Measurements from ENCODE around the gene HS3ST4. TPM values are rescaled to one million over a fixed set of nuclear protein-coding genes. Genes with fewer than 3 reads are reported as not detected.

HS3ST4 gene
- total RNA-seq, 2 experiments from 2014 or later: not detected

- Mint-ChIP-seq H3K27ac (no peak overlapping the region), H3K4me3 (no peak overlapping the region), H3K36me3 (ENCODE audit: low read depth) (no peaks in the 10 kb centered on the region), H3K27me3 (peaks cover 3% of the 10 kb centered on the region), H3K9me3 (no peaks in the 10 kb centered on the region), H3K4me1 (ENCODE audit: low read depth) (no peaks in the 10 kb centered on the region)
- POLR2A ChIA-PET: no interaction called here
- DNase-seq (no peak), ATAC-seq (no peak)
- CTCF ChIA-PET: no interaction called here
- no peak for TF ChIP-seq CTCF (IDR thresholded peaks at IDR 0.05)
- intact Hi-C loops (cut with micrococcal nuclease): no loop called here
Observed at GRCh38 chr16:25988882-25989281, 297.1 kb downstream of the HS3ST4 start.

GRCh38 chr16:25996052-25996451 lies 304.3 kb downstream of the HS3ST4 start:
- intact Hi-C loops (cut with micrococcal nuclease): no loop called here
- DNase-seq (no peak), ATAC-seq (no peak)
- Mint-ChIP-seq H3K27ac (no peak overlapping the region), H3K4me3 (no peak overlapping the region), H3K4me1 (ENCODE audit: low read depth) (no peaks in the 10 kb centered on the region), H3K36me3 (ENCODE audit: low read depth) (no peaks in the 10 kb centered on the region), H3K27me3 (peaks cover 6% of the 10 kb centered on the region), H3K9me3 (peaks cover 2% of the 10 kb centered on the region)
- no peak for TF ChIP-seq CTCF (IDR thresholded peaks at IDR 0.05)
- POLR2A ChIA-PET: no interaction called here
- CTCF ChIA-PET: no interaction called here

DNA sequence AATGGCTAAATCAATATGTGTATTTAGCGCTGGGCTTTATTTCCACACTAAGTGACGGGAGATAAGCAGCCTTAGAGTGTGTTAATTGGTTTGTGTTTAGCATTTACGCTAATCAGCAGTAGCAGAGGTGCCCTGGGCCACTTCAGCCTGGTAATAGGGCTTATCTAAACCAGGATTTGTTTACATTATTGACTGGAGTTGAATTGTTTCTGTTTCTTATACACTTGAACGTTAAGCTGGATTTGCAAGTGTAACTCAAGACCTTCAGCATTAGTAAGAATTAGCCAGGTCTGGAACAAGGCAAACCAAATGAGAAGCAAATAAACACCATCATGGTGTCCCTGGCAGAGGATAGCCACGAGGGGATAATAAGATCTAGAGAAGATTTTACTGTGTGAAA lies 313.6 kb downstream of the HS3ST4 start:
- Mint-ChIP-seq H3K4me1 (ENCODE audit: low read depth) (no peaks in the 10 kb centered on the region), H3K27me3 (peaks cover 13% of the 10 kb centered on the region), H3K4me3 (no peak overlapping the region), H3K9me3 (peaks cover 10% of the 10 kb centered on the region), H3K36me3 (ENCODE audit: low read depth) (no peaks in the 10 kb centered on the region), H3K27ac (no peak overlapping the region)
- DNase-seq (no peak), ATAC-seq (no peak)
- POLR2A ChIA-PET: no interaction called here
- CTCF ChIA-PET: no interaction called here
- intact Hi-C loops (cut with micrococcal nuclease): no loop called here
- no peak for TF ChIP-seq CTCF (IDR thresholded peaks at IDR 0.05)

DNA sequence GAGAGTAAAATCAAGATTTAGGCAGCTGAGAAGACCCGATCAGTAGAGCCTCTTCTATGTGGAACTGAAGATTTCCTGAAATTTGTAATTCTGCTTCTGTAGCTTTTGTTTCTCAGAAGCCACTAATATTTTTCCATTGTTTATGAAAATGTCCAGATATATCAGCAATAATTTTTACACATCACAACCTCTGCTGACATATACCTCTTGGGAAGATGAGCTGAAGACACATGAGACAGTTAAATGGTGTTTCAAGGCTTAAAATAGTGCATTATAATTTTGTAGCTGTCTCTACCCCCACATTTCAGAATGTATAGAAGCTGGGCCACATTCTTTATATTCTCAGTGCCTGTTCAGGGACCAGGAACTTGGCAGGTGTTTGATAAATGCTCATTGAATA lies 320.6 kb downstream of the HS3ST4 start:
- intact Hi-C loops (cut with micrococcal nuclease): no loop called here
- peaks cover 14% of the 10 kb centered on the region for H3K9me3 Mint-ChIP-seq
- DNase-seq (no peak), ATAC-seq (no peak)
- POLR2A ChIA-PET: no interaction called here
- no peaks in the 10 kb centered on the region for H3K36me3 Mint-ChIP-seq (ENCODE audit: low read depth)
- peaks cover 3% of the 10 kb centered on the region for H3K27me3 Mint-ChIP-seq
- TF ChIP-seq CTCF (IDR thresholded peaks at IDR 0.05): no peak
- no peaks in the 10 kb centered on the region for H3K4me1 Mint-ChIP-seq (ENCODE audit: low read depth)
- no peak overlapping the region for H3K27ac Mint-ChIP-seq
- H3K4me3 Mint-ChIP-seq: no peak overlapping the region
- CTCF ChIA-PET: no interaction called here

GRCh38 chr16:26015776-26016175 lies 324.0 kb downstream of the HS3ST4 start:
- Mint-ChIP-seq H3K4me3 (no peak overlapping the region), H3K9me3 (peaks cover 16% of the 10 kb centered on the region), H3K27me3 (peaks cover 5% of the 10 kb centered on the region), H3K4me1 (ENCODE audit: low read depth) (no peaks in the 10 kb centered on the region), H3K27ac (no peak overlapping the region), H3K36me3 (ENCODE audit: low read depth) (no peaks in the 10 kb centered on the region)
- ATAC-seq (no peak), DNase-seq (no peak)
- ChIA-PET CTCF (no interaction called here), POLR2A (no interaction called here)
- intact Hi-C loops (cut with micrococcal nuclease): no loop called here
- no peak for TF ChIP-seq CTCF (IDR thresholded peaks at IDR 0.05)

Data from activated CD8-positive, alpha-beta T cell treated with anti-CD3 and anti-CD28 coated beads for 36 hours (primary cell).